IMR-90 (cell line): ENCODE results near the gene UCP3. TPM values are rescaled to one million over a fixed set of nuclear protein-coding genes. Genes with fewer than 3 reads are reported as not detected.

Source experiments
- ATAC-seq: fragments of 200-7000 bp; cut with Tn5 transposase; 2 replicates; pipeline ENCODE4 v1.9.1; 2020; ENCODE audit warnings: low read depth, mild to moderate bottlenecking, moderate library complexity
- BruUV-seq: library from RNA; stranded (reverse); fragments of 400-500 nt; replicated peaks from 2 replicates; lab custom pipeline; 2021; lab: Mats Ljungman, UMichigan
- CTCF ChIA-PET: fragments of 300-600 bp; formaldehyde crosslinking; extraction: SDS; loops from one replicate; lab custom pipeline; 2021; ENCODE audit warnings: antibody characterized with exemption; lab: Yijun Ruan, JAX
- POLR2A ChIA-PET: fragments of 300-600 bp; sonication (Branson Sonifier 250); formaldehyde crosslinking; loops from one replicate; lab custom pipeline; 2022; ENCODE audit warnings: antibody characterized with exemption; ENCODE audit not compliant: unreplicated experiment; lab: Charles Lee
- DNase-seq: peaks from one replicate; pipeline ENCODE4 v3.0.0; 2013
- H2AFZ ChIP-seq: replicated peaks from 2 replicates; pipeline ENCODE3; 2013; ENCODE audit warnings: low read length, mild to moderate bottlenecking; ENCODE audit not compliant: poor library complexity
- H2AK5ac ChIP-seq: 2 replicates; pipeline ENCODE4 v1.6.1; 2013; ENCODE audit warnings: low read depth, low read length, inconsistent platforms
- H2AK9ac ChIP-seq: replicated peaks from 2 replicates; pipeline ENCODE3; 2013; ENCODE audit warnings: mild to moderate bottlenecking, low read depth, low read length, moderate library complexity; ENCODE audit not compliant: poor library complexity
- H2BK120ac ChIP-seq: 2 replicates; pipeline ENCODE4 v1.6.1; 2013; ENCODE audit warnings: low read depth, low read length, inconsistent platforms
- H2BK15ac ChIP-seq: 3 replicates; pipeline ENCODE4 v1.6.1; 2013; ENCODE audit warnings: low read depth, low read length, inconsistent platforms
- H2BK20ac ChIP-seq: 2 replicates; pipeline ENCODE4 v1.6.1; 2013; ENCODE audit warnings: low read depth, mild to moderate bottlenecking, inconsistent platforms, low read length, moderate library complexity
- H2BK5ac ChIP-seq: 2 replicates; pipeline ENCODE4 v1.6.1; 2013; ENCODE audit warnings: mild to moderate bottlenecking, low read depth, low read length, inconsistent platforms; ENCODE audit not compliant: poor library complexity, severe bottlenecking
- H3K14ac ChIP-seq: replicated peaks from 2 replicates; pipeline ENCODE4 v1.6.1; 2013; ENCODE audit warnings: low read depth, low read length, inconsistent platforms
- H3K18ac ChIP-seq: 2 replicates; pipeline ENCODE4 v1.6.1; 2013; ENCODE audit warnings: low read depth, low read length, control low read depth
- H3K23ac ChIP-seq: 2 replicates; pipeline ENCODE4 v1.6.1; 2013; ENCODE audit warnings: low read depth, low read length, inconsistent platforms
- H3K27ac ChIP-seq: 2 replicates; pipeline ENCODE4 v1.5.1; 2013; ENCODE audit warnings: mild to moderate bottlenecking, control low read depth, low read length; ENCODE audit not compliant: insufficient read depth
- H3K27me3 ChIP-seq: 2 replicates; pipeline ENCODE4 v1.6.1; 2013; ENCODE audit warnings: low read length; ENCODE audit not compliant: control insufficient read depth, insufficient read depth
- H3K36me3 ChIP-seq: 2 replicates; pipeline ENCODE4 v1.6.1; 2013; ENCODE audit warnings: low read length, mixed read lengths; ENCODE audit not compliant: control insufficient read depth, insufficient read depth
- H3K4ac ChIP-seq: 2 replicates; pipeline ENCODE4 v1.6.1; 2013; ENCODE audit warnings: low read depth, low read length, inconsistent platforms
- H3K4me1 ChIP-seq: 2 replicates; pipeline ENCODE4 v1.6.1; 2013; ENCODE audit warnings: low read length, mixed read lengths; ENCODE audit not compliant: control insufficient read depth, insufficient read depth
- H3K4me2 ChIP-seq: 2 replicates; pipeline ENCODE4 v1.6.1; 2013; ENCODE audit warnings: low read depth, mild to moderate bottlenecking, control low read depth, low read length, moderate library complexity
- H3K4me3 ChIP-seq: 2 replicates; pipeline ENCODE4 v1.5.1; 2013; ENCODE audit warnings: low read depth, mild to moderate bottlenecking, control low read depth, low read length, moderate library complexity; ENCODE audit not compliant: insufficient read depth
- H3K56ac ChIP-seq: 2 replicates; pipeline ENCODE4 v1.6.1; 2013; ENCODE audit warnings: low read length, inconsistent platforms; ENCODE audit not compliant: insufficient read depth; ENCODE audit errors: extremely low read depth
- H3K79me1 ChIP-seq, 2 experiments: 2 replicates each; pipeline ENCODE4 v1.6.1; 2013; ENCODE audit warnings: low read length in 2 of 2, inconsistent platforms in 1 of 2, low read depth in 1 of 2
- H3K9ac ChIP-seq: 2 replicates; pipeline ENCODE4 v1.6.1; 2013; ENCODE audit warnings: low read depth, low read length, control low read depth
- H3K9me1 ChIP-seq: 2 replicates; pipeline ENCODE4 v1.6.1; 2013; ENCODE audit warnings: low read length, inconsistent platforms; ENCODE audit not compliant: insufficient read depth
- H3K9me3 ChIP-seq: 2 replicates; pipeline ENCODE4 v1.6.1; 2013; ENCODE audit warnings: low read length; ENCODE audit not compliant: control insufficient read depth, insufficient read depth
- H4K20me1 ChIP-seq: 2 replicates; pipeline ENCODE4 v1.6.1; 2013; ENCODE audit warnings: low read length, inconsistent platforms; ENCODE audit not compliant: insufficient read depth
- H4K5ac ChIP-seq: 2 replicates; pipeline ENCODE4 v1.6.1; 2013; ENCODE audit warnings: mild to moderate bottlenecking, low read depth, low read length, control low read depth
- H4K8ac ChIP-seq, 2 experiments: 2 replicates each; pipeline ENCODE4 v1.6.1; 2013; ENCODE audit warnings: low read depth in 2 of 2, low read length in 2 of 2, control low read depth in 1 of 2, inconsistent platforms in 1 of 2
- H4K91ac ChIP-seq: 2 replicates; pipeline ENCODE4 v1.6.1; 2013; ENCODE audit warnings: low read depth, low read length, inconsistent platforms; ENCODE audit not compliant: insufficient read depth
- BHLHE40 ChIP-seq: fragments of 150-350 bp; IDR thresholded peaks from 2 replicates; pipeline ENCODE4 v1.6.1; 2016; ENCODE audit warnings: mild to moderate bottlenecking, low read depth, low read length
- CEBPB ChIP-seq: IDR thresholded peaks from 2 replicates; pipeline ENCODE4 v1.6.1; 2012; ENCODE audit warnings: low read depth, low read length, improper control_type of control experiment
- CTCF ChIP-seq: conservative IDR thresholded peaks from 2 replicates; pipeline ENCODE4 v1.5.1; 2012; ENCODE audit warnings: mild to moderate bottlenecking, low read depth, low read length, improper control_type of control experiment
- ELK1 ChIP-seq: fragments of 150-350 bp; IDR thresholded peaks from 2 replicates; pipeline ENCODE4 v1.6.1; 2016; ENCODE audit warnings: low read depth, mild to moderate bottlenecking, low read length, moderate library complexity, borderline replicate concordance
- FOS ChIP-seq: fragments of 150-350 bp; IDR thresholded peaks from 2 replicates; pipeline ENCODE4 v1.6.1; 2016; ENCODE audit warnings: low read depth, low read length
- MAFK ChIP-seq: IDR thresholded peaks from 2 replicates; pipeline ENCODE4 v1.6.1; 2012; ENCODE audit warnings: low read depth, low read length, improper control_type of control experiment
- MAZ ChIP-seq: IDR thresholded peaks from 2 replicates; pipeline ENCODE4 v1.6.1; 2012; ENCODE audit warnings: low read depth, mild to moderate bottlenecking, low read length, improper control_type of control experiment, moderate library complexity, borderline replicate concordance
- MXI1 ChIP-seq: IDR thresholded peaks from 2 replicates; pipeline ENCODE4 v1.6.1; 2012; ENCODE audit warnings: low read depth, mild to moderate bottlenecking, low read length, moderate library complexity, borderline replicate concordance
- NFE2L2 ChIP-seq: fragments of 150-350 bp; IDR thresholded peaks from 2 replicates; pipeline ENCODE4 v1.6.1; 2016; ENCODE audit warnings: low read depth, mild to moderate bottlenecking, low read length
- POLR2A ChIP-seq: IDR thresholded peaks from 2 replicates; pipeline ENCODE4 v1.6.1; 2012; ENCODE audit warnings: mild to moderate bottlenecking, low read depth, low read length
- RAD21 ChIP-seq: IDR thresholded peaks from 2 replicates; pipeline ENCODE4 v1.6.1; 2012; ENCODE audit warnings: low read length, improper control_type of control experiment
- RCOR1 ChIP-seq: IDR thresholded peaks from 2 replicates; pipeline ENCODE4 v1.6.1; 2012; ENCODE audit warnings: mild to moderate bottlenecking, low read length, improper control_type of control experiment; ENCODE audit not compliant: insufficient replicate concordance
- RFX5 ChIP-seq: IDR thresholded peaks from 2 replicates; pipeline ENCODE4 v1.8.0; 2012; ENCODE audit warnings: low read depth, mild to moderate bottlenecking, low read length, moderate library complexity
- SMC3 ChIP-seq: fragments of 150-350 bp; IDR thresholded peaks from 2 replicates; pipeline ENCODE4 v1.6.1; 2016; ENCODE audit warnings: low read depth, mild to moderate bottlenecking, antibody characterized with exemption, low read length, moderate library complexity
- WGBS, 2 experiments: methylation state at CpG; one replicate each; pipeline versions ENCODE4 v1.1.5 to v1.1.7; 2013; ENCODE audit warnings: missing lambda C conversion rate in 2 of 2; ENCODE audit not compliant: insufficient read length in 1 of 2; ENCODE audit errors: extremely low coverage in 2 of 2; 5-methylcytosine and 5-hydroxymethylcytosine counted together
- dilution Hi-C: fragments of 300-500 bp; cut with HindIII; formaldehyde crosslinking; loops from one replicate; pipeline ENCODE4 v1.14.3; 2018; ENCODE audit warnings: low sequenced_read_pairs; ENCODE audit not compliant: unreplicated experiment
- in situ Hi-C: fragments of 300-500 bp; cut with MboI; formaldehyde crosslinking; loops from 3 replicates; pipeline ENCODE4 v1.14.3; 2019; ENCODE audit warnings: low sequenced_read_pairs, inconsistent platforms, mixed read lengths
- intact Hi-C: fragments of 100-400 bp; cut with micrococcal nuclease; formaldehyde crosslinking; loops from 2 replicates; pipeline ENCODE4 v1.10.0; 2022
- polyA plus RNA-seq, 3 experiments: library from polyadenylated mRNA; depleted of rRNA; stranded (reverse); fragments of >200 nt; gene quantifications; 2 replicates each; pipeline ENCODE4 v1.2.3, GENCODE V29; 2012; ENCODE audit warnings: low replicate concordance in 1 of 3
- total RNA-seq: library from RNA; depleted of rRNA; stranded (reverse); fragments of >200 nt; gene quantifications from 2 replicates; pipeline ENCODE4 v1.2.3, GENCODE V29; 2012
- TF ChIP-seq, protein P1 (sequence below): fragments of 150-350 bp; IDR thresholded peaks from 2 replicates; pipeline ENCODE4 v1.6.1; 2017; ENCODE audit warnings: mild to moderate bottlenecking, antibody characterized with exemption, low read length, low read depth

Gene UCP3
- total and polyA plus RNA-seq, 2 of the 4 experiments (the other 2 are of a cell fraction): under 0.01 to 0.80 TPM

GRCh38 chr11:73974604-73975478, 34.0 kb downstream of the UCP3 start:
- in situ Hi-C loops: no loop called here
- ATAC-seq: no peak
- Histone ChIP-seq H4K20me1 (no peaks in the 10 kb centered on the region), H3K4ac (no peak overlapping the region), H3K4me3 (no peak overlapping the region), H3K27ac (no peak overlapping the region), H3K18ac (no peak overlapping the region), H2BK20ac (no peak overlapping the region), H2BK120ac (no peak overlapping the region), H3K36me3 (no peaks in the 10 kb centered on the region), H4K5ac (no peak overlapping the region), H3K79me1 (no peaks in the 10 kb centered on the region), H2AFZ (no peak overlapping the region), H2BK5ac (no peak overlapping the region), H4K8ac (no peak overlapping the region), H3K9me1 (0 out of 2 replicates have a peak, but pooled peaks cover 4% of the 10 kb centered on the region), H4K91ac (no peak overlapping the region), H3K23ac (no peak overlapping the region), H2AK5ac (no peak overlapping the region), H3K27me3 (no peaks in the 10 kb centered on the region), H3K9me3 (no peaks in the 10 kb centered on the region), H3K56ac (no peak overlapping the region), H3K4me1 (no peaks in the 10 kb centered on the region), H3K4me2 (no peak overlapping the region), H3K9ac (no peak overlapping the region), H2BK15ac (no peak overlapping the region), H2AK9ac (peak overlapping the region; percentile 17), H3K14ac (no peak overlapping the region)
- CTCF ChIA-PET: no interaction called here
- 90 to 100% methylated on average over 1 to 2 of the region's 13 CpGs for WGBS, 2 experiments
- POLR2A ChIA-PET: no interaction called here
- dilution Hi-C loops: no loop called here
- BruUV-seq: no TSS peak
- no peak for DNase-seq
- intact Hi-C loops: no loop called here
- no peak for TF ChIP-seq RAD21
- TF ChIP-seq FOS: no peak
- TF ChIP-seq POLR2A: no peak
- no peak for TF ChIP-seq CTCF
- no peak for TF ChIP-seq BHLHE40
- TF ChIP-seq, protein P1, sequence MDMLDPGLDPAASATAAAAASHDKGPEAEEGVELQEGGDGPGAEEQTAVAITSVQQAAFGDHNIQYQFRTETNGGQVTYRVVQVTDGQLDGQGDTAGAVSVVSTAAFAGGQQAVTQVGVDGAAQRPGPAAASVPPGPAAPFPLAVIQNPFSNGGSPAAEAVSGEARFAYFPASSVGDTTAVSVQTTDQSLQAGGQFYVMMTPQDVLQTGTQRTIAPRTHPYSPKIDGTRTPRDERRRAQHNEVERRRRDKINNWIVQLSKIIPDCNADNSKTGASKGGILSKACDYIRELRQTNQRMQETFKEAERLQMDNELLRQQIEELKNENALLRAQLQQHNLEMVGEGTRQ: no peak
- TF ChIP-seq RFX5: no peak
- no peak for TF ChIP-seq CEBPB
- no peak for TF ChIP-seq ELK1
- no peak for TF ChIP-seq MAZ
- TF ChIP-seq NFE2L2: no peak
- no peak for TF ChIP-seq RCOR1
- TF ChIP-seq MXI1: no peak
- no peak for TF ChIP-seq SMC3
- TF ChIP-seq MAFK: no peak
